IMR-90 (cell line): ENCODE results near the gene CDH13. TPM values are rescaled to one million over a fixed set of nuclear protein-coding genes. Genes with fewer than 3 reads are reported as not detected.

ENCODE experiments used
- ATAC-seq: fragments of 200-7000 bp; cut with Tn5 transposase; 2 replicates; pipeline ENCODE4 v1.9.1; 2020; ENCODE audit warnings: low read depth, mild to moderate bottlenecking, moderate library complexity
- BruUV-seq: library from RNA; stranded (reverse); fragments of 400-500 nt; replicated peaks from 2 replicates; lab custom pipeline; 2021; lab: Mats Ljungman, UMichigan
- CTCF ChIA-PET: fragments of 300-600 bp; formaldehyde crosslinking; extraction: SDS; loops from one replicate; lab custom pipeline; 2021; ENCODE audit warnings: antibody characterized with exemption; lab: Yijun Ruan, JAX
- POLR2A ChIA-PET: fragments of 300-600 bp; sonication (Branson Sonifier 250); formaldehyde crosslinking; loops from one replicate; lab custom pipeline; 2022; ENCODE audit warnings: antibody characterized with exemption; ENCODE audit not compliant: unreplicated experiment; lab: Charles Lee
- DNase-seq: peaks from one replicate; pipeline ENCODE4 v3.0.0; 2013
- H2AFZ ChIP-seq: replicated peaks from 2 replicates; pipeline ENCODE3; 2013; ENCODE audit warnings: low read length, mild to moderate bottlenecking; ENCODE audit not compliant: poor library complexity
- H2AK5ac ChIP-seq: 2 replicates; pipeline ENCODE4 v1.6.1; 2013; ENCODE audit warnings: low read depth, low read length, inconsistent platforms
- H2AK9ac ChIP-seq: replicated peaks from 2 replicates; pipeline ENCODE3; 2013; ENCODE audit warnings: mild to moderate bottlenecking, low read depth, low read length, moderate library complexity; ENCODE audit not compliant: poor library complexity
- H2BK120ac ChIP-seq: 2 replicates; pipeline ENCODE4 v1.6.1; 2013; ENCODE audit warnings: low read depth, low read length, inconsistent platforms
- H2BK15ac ChIP-seq: 3 replicates; pipeline ENCODE4 v1.6.1; 2013; ENCODE audit warnings: low read depth, low read length, inconsistent platforms
- H2BK20ac ChIP-seq: 2 replicates; pipeline ENCODE4 v1.6.1; 2013; ENCODE audit warnings: low read depth, mild to moderate bottlenecking, inconsistent platforms, low read length, moderate library complexity
- H2BK5ac ChIP-seq: 2 replicates; pipeline ENCODE4 v1.6.1; 2013; ENCODE audit warnings: mild to moderate bottlenecking, low read depth, low read length, inconsistent platforms; ENCODE audit not compliant: poor library complexity, severe bottlenecking
- H3K14ac ChIP-seq: replicated peaks from 2 replicates; pipeline ENCODE4 v1.6.1; 2013; ENCODE audit warnings: low read depth, low read length, inconsistent platforms
- H3K18ac ChIP-seq: 2 replicates; pipeline ENCODE4 v1.6.1; 2013; ENCODE audit warnings: low read depth, low read length, control low read depth
- H3K23ac ChIP-seq: 2 replicates; pipeline ENCODE4 v1.6.1; 2013; ENCODE audit warnings: low read depth, low read length, inconsistent platforms
- H3K27ac ChIP-seq: 2 replicates; pipeline ENCODE4 v1.5.1; 2013; ENCODE audit warnings: mild to moderate bottlenecking, control low read depth, low read length; ENCODE audit not compliant: insufficient read depth
- H3K27me3 ChIP-seq: 2 replicates; pipeline ENCODE4 v1.6.1; 2013; ENCODE audit warnings: low read length; ENCODE audit not compliant: control insufficient read depth, insufficient read depth
- H3K36me3 ChIP-seq: 2 replicates; pipeline ENCODE4 v1.6.1; 2013; ENCODE audit warnings: low read length, mixed read lengths; ENCODE audit not compliant: control insufficient read depth, insufficient read depth
- H3K4ac ChIP-seq: 2 replicates; pipeline ENCODE4 v1.6.1; 2013; ENCODE audit warnings: low read depth, low read length, inconsistent platforms
- H3K4me1 ChIP-seq: 2 replicates; pipeline ENCODE4 v1.6.1; 2013; ENCODE audit warnings: low read length, mixed read lengths; ENCODE audit not compliant: control insufficient read depth, insufficient read depth
- H3K4me2 ChIP-seq: 2 replicates; pipeline ENCODE4 v1.6.1; 2013; ENCODE audit warnings: low read depth, mild to moderate bottlenecking, control low read depth, low read length, moderate library complexity
- H3K4me3 ChIP-seq: 2 replicates; pipeline ENCODE4 v1.5.1; 2013; ENCODE audit warnings: low read depth, mild to moderate bottlenecking, control low read depth, low read length, moderate library complexity; ENCODE audit not compliant: insufficient read depth
- H3K56ac ChIP-seq: 2 replicates; pipeline ENCODE4 v1.6.1; 2013; ENCODE audit warnings: low read length, inconsistent platforms; ENCODE audit not compliant: insufficient read depth; ENCODE audit errors: extremely low read depth
- H3K79me1 ChIP-seq, 2 experiments: 2 replicates each; pipeline ENCODE4 v1.6.1; 2013; ENCODE audit warnings: low read length in 2 of 2, inconsistent platforms in 1 of 2, low read depth in 1 of 2
- H3K9ac ChIP-seq: 2 replicates; pipeline ENCODE4 v1.6.1; 2013; ENCODE audit warnings: low read depth, low read length, control low read depth
- H3K9me1 ChIP-seq: 2 replicates; pipeline ENCODE4 v1.6.1; 2013; ENCODE audit warnings: low read length, inconsistent platforms; ENCODE audit not compliant: insufficient read depth
- H3K9me3 ChIP-seq: 2 replicates; pipeline ENCODE4 v1.6.1; 2013; ENCODE audit warnings: low read length; ENCODE audit not compliant: control insufficient read depth, insufficient read depth
- H4K20me1 ChIP-seq: 2 replicates; pipeline ENCODE4 v1.6.1; 2013; ENCODE audit warnings: low read length, inconsistent platforms; ENCODE audit not compliant: insufficient read depth
- H4K5ac ChIP-seq: 2 replicates; pipeline ENCODE4 v1.6.1; 2013; ENCODE audit warnings: mild to moderate bottlenecking, low read depth, low read length, control low read depth
- H4K8ac ChIP-seq, 2 experiments: 2 replicates each; pipeline ENCODE4 v1.6.1; 2013; ENCODE audit warnings: low read depth in 2 of 2, low read length in 2 of 2, control low read depth in 1 of 2, inconsistent platforms in 1 of 2
- H4K91ac ChIP-seq: 2 replicates; pipeline ENCODE4 v1.6.1; 2013; ENCODE audit warnings: low read depth, low read length, inconsistent platforms; ENCODE audit not compliant: insufficient read depth
- BHLHE40 ChIP-seq: fragments of 150-350 bp; IDR thresholded peaks from 2 replicates; pipeline ENCODE4 v1.6.1; 2016; ENCODE audit warnings: mild to moderate bottlenecking, low read depth, low read length
- CEBPB ChIP-seq: IDR thresholded peaks from 2 replicates; pipeline ENCODE4 v1.6.1; 2012; ENCODE audit warnings: low read depth, low read length, improper control_type of control experiment
- CTCF ChIP-seq: conservative IDR thresholded peaks from 2 replicates; pipeline ENCODE4 v1.5.1; 2012; ENCODE audit warnings: mild to moderate bottlenecking, low read depth, low read length, improper control_type of control experiment
- FOS ChIP-seq: fragments of 150-350 bp; IDR thresholded peaks from 2 replicates; pipeline ENCODE4 v1.6.1; 2016; ENCODE audit warnings: low read depth, low read length
- MAFK ChIP-seq: IDR thresholded peaks from 2 replicates; pipeline ENCODE4 v1.6.1; 2012; ENCODE audit warnings: low read depth, low read length, improper control_type of control experiment
- MAZ ChIP-seq: IDR thresholded peaks from 2 replicates; pipeline ENCODE4 v1.6.1; 2012; ENCODE audit warnings: low read depth, mild to moderate bottlenecking, low read length, improper control_type of control experiment, moderate library complexity, borderline replicate concordance
- MXI1 ChIP-seq: IDR thresholded peaks from 2 replicates; pipeline ENCODE4 v1.6.1; 2012; ENCODE audit warnings: low read depth, mild to moderate bottlenecking, low read length, moderate library complexity, borderline replicate concordance
- NFE2L2 ChIP-seq: fragments of 150-350 bp; IDR thresholded peaks from 2 replicates; pipeline ENCODE4 v1.6.1; 2016; ENCODE audit warnings: low read depth, mild to moderate bottlenecking, low read length
- POLR2A ChIP-seq: IDR thresholded peaks from 2 replicates; pipeline ENCODE4 v1.6.1; 2012; ENCODE audit warnings: mild to moderate bottlenecking, low read depth, low read length
- RAD21 ChIP-seq: IDR thresholded peaks from 2 replicates; pipeline ENCODE4 v1.6.1; 2012; ENCODE audit warnings: low read length, improper control_type of control experiment
- RCOR1 ChIP-seq: IDR thresholded peaks from 2 replicates; pipeline ENCODE4 v1.6.1; 2012; ENCODE audit warnings: mild to moderate bottlenecking, low read length, improper control_type of control experiment; ENCODE audit not compliant: insufficient replicate concordance
- SMC3 ChIP-seq: fragments of 150-350 bp; IDR thresholded peaks from 2 replicates; pipeline ENCODE4 v1.6.1; 2016; ENCODE audit warnings: low read depth, mild to moderate bottlenecking, antibody characterized with exemption, low read length, moderate library complexity
- USF2 ChIP-seq: fragments of 150-350 bp; IDR thresholded peaks from 2 replicates; pipeline ENCODE4 v1.6.1; 2017; ENCODE audit warnings: mild to moderate bottlenecking, antibody characterized with exemption, low read length, low read depth
- WGBS, 2 experiments: methylation state at CpG; one replicate each; pipeline versions ENCODE4 v1.1.5 to v1.1.7; 2013; ENCODE audit warnings: missing lambda C conversion rate in 2 of 2; ENCODE audit not compliant: insufficient read length in 1 of 2; ENCODE audit errors: extremely low coverage in 2 of 2; 5-methylcytosine and 5-hydroxymethylcytosine counted together
- dilution Hi-C: fragments of 300-500 bp; cut with HindIII; formaldehyde crosslinking; loops from one replicate; pipeline ENCODE4 v1.14.3; 2018; ENCODE audit warnings: low sequenced_read_pairs; ENCODE audit not compliant: unreplicated experiment
- in situ Hi-C: fragments of 300-500 bp; cut with MboI; formaldehyde crosslinking; loops from 3 replicates; pipeline ENCODE4 v1.14.3; 2019; ENCODE audit warnings: low sequenced_read_pairs, inconsistent platforms, mixed read lengths
- intact Hi-C: fragments of 100-400 bp; cut with micrococcal nuclease; formaldehyde crosslinking; loops from 2 replicates; pipeline ENCODE4 v1.10.0; 2022
- polyA plus RNA-seq, 3 experiments: library from polyadenylated mRNA; depleted of rRNA; stranded (reverse); fragments of >200 nt; gene quantifications; 2 replicates each; pipeline ENCODE4 v1.2.3, GENCODE V29; 2012; ENCODE audit warnings: low replicate concordance in 1 of 3
- total RNA-seq: library from RNA; depleted of rRNA; stranded (reverse); fragments of >200 nt; gene quantifications from 2 replicates; pipeline ENCODE4 v1.2.3, GENCODE V29; 2012

Gene CDH13
- total and polyA plus RNA-seq, 2 of the 4 experiments (the other 2 are of a cell fraction): 61.6 to 74.7 TPM

GRCh38 chr16:83826146-83826913, 1199.6 kb downstream of the CDH13 start:
- BruUV-seq: no TSS peak
- Histone ChIP-seq H2BK5ac (no peak overlapping the region), H2AK9ac (peak overlapping the region; percentile 59), H2BK20ac (peak overlapping the region; percentile 71; the same call in 1 of the 2 replicates), H3K23ac (no peak overlapping the region), H3K9ac (no peak overlapping the region), H3K56ac (no peak overlapping the region), H3K4ac (peak overlapping the region; percentile 81), H3K9me1 (no peaks in the 10 kb centered on the region; the same call in 1 of the 2 replicates), H3K4me1 (peaks cover 4% of the 10 kb centered on the region), H3K4me2 (peak overlapping the region; percentile 56; the same call in 1 of the 2 replicates), H4K8ac (peak overlapping the region in 1 of 2 experiments; percentile 63; a peak in 2 of 4 replicates), H3K27me3 (peaks cover 5% of the 10 kb centered on the region), H2AK5ac (peak overlapping the region; percentile 24; the same call in 1 of the 2 replicates), H3K36me3 (no peaks in the 10 kb centered on the region), H3K4me3 (no peak overlapping the region), H4K5ac (0 out of 2 replicates have a peak overlapping the region, but pooled peaks have one; percentile 55), H4K20me1 (no peaks in the 10 kb centered on the region; the same call in 1 of the 2 replicates), H3K18ac (no peak overlapping the region), H4K91ac (no peak overlapping the region; the same call in 1 of the 2 replicates), H2BK15ac (peak overlapping the region; percentile 53; the same call in 1 of the 3 replicates), H3K14ac (peak overlapping the region; percentile 69; the same call in 1 of the 2 replicates), H2AFZ (peak overlapping the region; percentile 87), H2BK120ac (peak overlapping the region; percentile 73), H3K27ac (no peak overlapping the region), H3K79me1 (no peaks in the 10 kb centered on the region), H3K9me3 (no peaks in the 10 kb centered on the region)
- WGBS, 2 experiments: 100% methylated on average over 3 of the region's 21 CpGs; no CpG with 5 or more reads in 1 of the 2 experiments
- dilution Hi-C loops: no loop called here
- DNase-seq (peak; percentile 78), ATAC-seq (peak; percentile 95)
- TF ChIP-seq BHLHE40 (peak; percentile 12; the same call in 1 of the 2 replicates), FOS (no peak), MAZ (no peak), USF2 (peak; percentile 45; the same call in 1 of the 2 replicates), POLR2A (no peak), CEBPB (0 out of 2 replicates have a peak, but pooled peaks have one; percentile 14), RAD21 (peak; percentile 93), CTCF (peak; percentile 91), NFE2L2 (no peak), MXI1 (no peak), SMC3 (peak; percentile 86), RCOR1 (no peak), MAFK (no peak)
- in situ Hi-C loops: no loop called here
- POLR2A ChIA-PET: no interaction called here
- CTCF ChIA-PET: interaction anchor here (0.5 to 1.9 kb wide), 5 partner anchors 10 to 67 kb away, joined by 3 to 5 read pairs (median 3); no protein-coding TSS in a partner anchor
- intact Hi-C loops: loop anchor here (1.0 to 2.0 kb wide), 2 partner anchors 53 to 238 kb away; no protein-coding TSS in a partner anchor
